KOPT-K1 (cell line): ENCODE data around the gene LRRC51.

Experiments used
- H3K27ac ChIP-seq: fragments of 200-600 bp; sonication (generic); 2 replicates; pipeline ENCODE4 v1.5.1; 2016; ENCODE audit warnings: antibody characterized with exemption, mild to moderate bottlenecking, low read depth, low read length; ENCODE audit not compliant: poor library complexity, severe bottlenecking
- H3K36me3 ChIP-seq: fragments of 200-600 bp; sonication (generic); 2 replicates; pipeline ENCODE4 v1.5.1; 2017; ENCODE audit warnings: antibody characterized with exemption, mild to moderate bottlenecking, low read length, moderate library complexity; ENCODE audit not compliant: insufficient read depth
- H3K9me3 ChIP-seq: fragments of 200-600 bp; sonication (generic); 2 replicates; pipeline ENCODE4 v1.5.1; 2017; ENCODE audit warnings: antibody characterized with exemption, low read length, mild to moderate bottlenecking; ENCODE audit not compliant: insufficient read depth, poor library complexity, severe bottlenecking

Gene LRRC51

DNA sequence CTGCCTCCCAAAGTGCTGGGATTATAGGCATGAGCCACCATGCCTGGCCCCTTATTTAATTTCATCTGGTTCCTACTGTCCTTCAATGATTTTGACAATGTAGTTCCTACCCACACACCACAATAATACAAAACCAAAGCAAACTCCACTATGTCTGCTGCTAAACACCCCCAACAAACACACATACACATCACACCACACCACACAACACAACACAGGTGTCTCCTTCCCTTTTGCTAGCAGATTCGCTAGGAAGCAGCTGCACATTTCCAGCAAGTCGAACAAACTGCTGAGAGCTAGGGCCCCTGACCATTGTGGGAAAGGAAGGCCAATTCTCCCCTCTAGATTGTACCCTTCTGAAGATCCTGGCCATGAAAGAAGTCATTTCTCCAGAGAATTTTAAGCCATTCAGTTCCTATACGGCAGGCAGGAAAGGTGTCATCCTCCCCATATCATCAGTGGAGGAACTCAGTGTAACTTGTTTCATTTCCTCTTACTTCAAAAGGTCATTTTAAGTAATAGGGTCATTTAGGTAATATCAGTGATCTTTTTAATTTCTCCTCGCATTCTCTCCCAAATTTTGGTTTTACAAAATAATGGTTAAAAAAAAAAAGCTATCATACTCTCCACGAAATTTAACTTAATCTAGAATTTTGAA is 18.8 kb upstream of the LRRC51 start:
- Histone ChIP-seq H3K9me3 (no peaks in the 10 kb centered on the region), H3K36me3 (peaks cover 88% of the 10 kb centered on the region), H3K27ac (no peak overlapping the region)

DNA sequence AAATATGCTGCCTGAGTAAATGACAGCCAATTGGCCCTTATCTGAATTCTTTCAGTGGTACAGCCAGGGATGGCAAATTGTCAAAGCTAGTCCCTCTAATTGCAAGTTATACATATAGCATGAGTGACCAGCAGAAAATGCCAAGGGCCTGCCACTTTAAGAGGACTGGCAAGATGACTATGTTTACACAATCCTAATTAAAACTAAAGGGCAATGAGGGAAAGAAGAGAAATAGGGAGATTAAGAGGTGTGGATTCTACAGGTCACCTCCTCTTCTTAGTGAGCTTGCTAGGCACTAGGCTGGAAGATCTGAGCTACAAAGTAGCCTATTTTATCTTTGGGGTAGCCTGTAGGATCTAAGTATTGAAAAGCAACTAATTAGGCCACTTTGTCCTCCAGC is 13.8 kb upstream of the LRRC51 start:
- no peaks in the 10 kb centered on the region for H3K9me3 ChIP-seq
- peaks cover 83% of the 10 kb centered on the region for H3K36me3 ChIP-seq
- H3K27ac ChIP-seq, result no peak overlapping the region

DNA sequence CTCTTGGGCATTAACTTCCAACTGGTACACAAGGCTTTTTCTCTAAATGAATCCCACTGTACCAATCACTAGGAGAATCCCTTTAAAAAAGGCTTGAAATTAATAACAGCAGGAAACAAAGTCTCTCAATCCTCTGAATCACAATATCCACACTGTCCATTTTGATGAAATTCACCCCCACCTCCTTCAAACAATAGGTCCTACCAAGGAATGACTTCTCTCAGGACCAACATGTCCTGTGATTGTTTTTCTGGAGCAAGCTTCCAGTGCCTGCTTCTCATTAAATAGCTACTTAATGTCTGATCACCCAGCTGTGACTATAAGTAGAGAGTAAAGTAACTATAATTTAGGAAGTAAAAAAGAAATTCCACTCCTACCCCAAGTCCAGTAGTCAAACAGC is 13.4 kb upstream of the LRRC51 start:
- Histone ChIP-seq H3K27ac (no peak overlapping the region), H3K36me3 (peaks cover 79% of the 10 kb centered on the region), H3K9me3 (no peaks in the 10 kb centered on the region)

DNA sequence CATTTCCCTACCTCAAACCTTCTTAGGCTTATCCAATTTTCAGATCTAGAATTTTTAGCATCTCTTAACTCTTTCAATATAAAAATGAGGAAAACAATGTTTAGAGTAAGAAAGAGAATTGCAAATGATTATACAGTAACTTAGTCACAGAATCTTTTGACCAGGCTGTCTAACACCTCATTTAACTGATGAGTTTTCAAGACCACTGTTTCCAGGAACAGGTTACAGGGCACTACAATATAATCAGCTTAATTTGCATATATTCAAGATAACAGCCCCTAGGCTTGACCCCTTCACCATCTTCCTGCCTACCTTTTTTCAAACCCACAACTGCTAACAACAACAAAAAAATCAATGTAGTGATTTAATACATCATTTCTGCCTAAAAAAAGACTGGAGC is 13.0 kb upstream of the LRRC51 start:
- peaks cover 75% of the 10 kb centered on the region for H3K36me3 ChIP-seq
- H3K9me3 ChIP-seq, result no peaks in the 10 kb centered on the region
- H3K27ac ChIP-seq, result no peak overlapping the region

DNA sequence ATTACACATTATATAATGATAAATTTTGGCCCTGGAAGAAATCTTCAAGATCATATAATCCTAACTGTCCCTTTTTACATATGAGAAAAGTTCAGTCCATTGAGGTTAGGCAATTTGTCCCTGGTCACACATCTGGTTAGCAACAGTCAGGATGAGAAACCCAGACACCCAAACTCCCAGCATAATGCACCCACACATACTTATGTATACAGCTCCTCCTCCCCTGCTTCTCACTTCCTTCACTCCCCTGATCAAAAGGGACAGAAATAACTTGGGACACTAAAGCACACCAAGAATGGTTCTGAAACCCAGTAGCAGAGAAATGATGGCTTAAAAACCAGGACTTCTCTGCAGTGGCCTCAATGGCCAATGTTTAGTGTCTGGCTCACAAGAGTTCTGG is 11.4 kb upstream of the LRRC51 start:
- Histone ChIP-seq H3K27ac (no peak overlapping the region), H3K36me3 (peaks cover 72% of the 10 kb centered on the region), H3K9me3 (no peaks in the 10 kb centered on the region)

DNA sequence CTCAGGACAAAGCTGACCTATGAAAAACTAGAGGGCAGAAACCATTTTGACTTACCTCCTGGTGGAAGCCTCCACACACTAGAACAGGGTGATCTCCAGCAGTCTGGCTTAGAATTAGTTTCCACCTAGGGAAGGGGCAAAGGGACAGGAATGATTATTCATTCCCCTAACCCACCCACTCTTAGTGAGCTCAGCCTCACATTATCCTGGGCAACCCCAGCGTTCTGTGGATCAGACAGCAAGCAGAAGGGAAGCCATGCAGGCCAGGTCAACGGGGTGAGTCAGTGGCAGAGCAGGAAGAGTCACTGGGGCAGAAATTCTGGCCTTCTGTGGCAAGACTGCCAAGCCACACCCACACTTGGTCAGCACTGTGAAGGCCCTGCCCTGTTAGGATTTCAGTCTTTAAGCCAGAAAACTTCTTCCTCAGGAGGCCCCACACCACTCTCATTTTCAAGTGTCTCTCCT is 10.8 kb upstream of the LRRC51 start:
- H3K36me3 ChIP-seq, result peaks cover 71% of the 10 kb centered on the region
- no peak overlapping the region for H3K27ac ChIP-seq
- H3K9me3 ChIP-seq, result no peaks in the 10 kb centered on the region

DNA sequence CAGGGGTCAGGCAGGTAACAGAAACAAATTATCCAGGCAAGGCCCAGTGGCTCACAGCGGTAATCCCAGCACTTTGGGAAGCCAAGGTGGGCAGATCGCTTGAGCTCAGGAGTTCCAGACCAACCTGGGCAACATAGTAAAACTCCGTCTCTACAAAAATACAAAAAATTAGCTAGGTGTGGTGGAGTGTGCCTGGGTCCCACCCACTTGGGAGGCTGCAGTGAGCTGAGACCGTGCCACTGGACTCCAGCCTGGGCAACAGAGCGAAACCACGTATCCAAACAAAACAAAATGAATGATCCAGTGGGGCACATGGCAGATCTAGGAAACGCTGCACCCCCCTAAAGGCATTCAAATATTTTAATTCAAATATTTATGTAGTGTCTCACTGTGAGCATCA is 10.2 kb upstream of the LRRC51 start:
- Histone ChIP-seq H3K9me3 (no peaks in the 10 kb centered on the region), H3K27ac (no peak overlapping the region), H3K36me3 (peaks cover 71% of the 10 kb centered on the region)

DNA sequence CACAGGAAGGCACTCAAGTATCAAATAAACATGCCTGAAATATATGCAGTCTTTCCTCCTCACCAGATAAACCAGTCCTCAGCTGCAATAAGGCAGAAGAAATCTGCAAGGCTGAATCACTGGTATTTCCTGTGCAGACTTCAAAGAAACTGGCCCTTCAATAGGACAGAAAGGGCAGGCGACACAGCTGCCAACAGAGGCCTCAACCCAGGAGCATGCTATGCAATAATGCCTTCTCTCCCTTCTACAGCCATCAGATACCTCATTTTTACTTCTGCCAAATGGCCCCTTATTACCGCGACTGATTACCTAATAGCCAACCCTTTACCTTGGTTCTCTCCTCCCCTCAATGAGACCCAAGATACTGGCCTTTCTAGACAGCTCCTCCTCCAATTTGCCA is 8.3 kb upstream of the LRRC51 start:
- Histone ChIP-seq H3K27ac (no peak overlapping the region), H3K36me3 (peaks cover 66% of the 10 kb centered on the region), H3K9me3 (no peaks in the 10 kb centered on the region)

DNA sequence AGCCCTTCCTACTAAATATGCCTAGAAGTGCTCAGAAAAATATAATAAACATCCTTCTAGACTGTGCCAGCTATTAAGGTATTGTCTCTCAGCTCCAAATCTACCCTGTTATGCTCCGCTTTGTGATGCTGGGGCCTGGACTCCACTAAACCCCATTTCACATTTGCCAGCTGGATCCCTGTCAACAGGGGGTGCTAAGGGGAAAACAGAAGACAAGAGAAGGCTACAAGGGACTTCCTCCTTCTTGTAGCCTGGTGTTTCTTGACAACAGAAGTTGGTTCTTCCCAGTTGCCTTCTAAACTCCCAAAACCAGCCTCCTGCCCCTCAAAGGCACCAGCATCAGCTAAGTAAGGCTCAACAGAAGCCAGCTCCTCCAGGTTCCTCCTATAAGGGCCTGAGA is 5.5 kb upstream of the LRRC51 start:
- H3K27ac ChIP-seq, result no peak overlapping the region
- peaks cover 41% of the 10 kb centered on the region for H3K36me3 ChIP-seq
- no peaks in the 10 kb centered on the region for H3K9me3 ChIP-seq

DNA sequence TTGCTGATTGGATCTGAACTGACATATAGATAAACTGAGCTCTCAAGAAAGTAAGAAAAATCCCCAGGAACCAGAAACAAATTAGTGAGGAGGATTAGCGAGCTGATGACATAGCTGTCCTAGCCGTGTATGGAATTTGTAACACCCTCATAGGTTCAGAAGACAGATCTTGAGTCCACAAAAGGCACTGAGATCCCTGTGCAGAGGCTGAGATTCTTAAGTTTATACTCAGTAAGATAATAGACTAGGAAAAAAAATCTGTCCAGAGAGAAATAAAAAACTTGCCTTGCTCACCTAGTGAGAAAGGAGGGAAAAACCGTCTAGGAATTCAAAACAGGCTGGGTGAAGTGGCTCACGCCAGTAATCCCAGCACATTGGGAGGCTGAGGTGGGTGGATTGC is 4.9 kb upstream of the LRRC51 start:
- no peaks in the 10 kb centered on the region for H3K9me3 ChIP-seq
- H3K36me3 ChIP-seq, result peaks cover 36% of the 10 kb centered on the region
- H3K27ac ChIP-seq, result no peak overlapping the region

DNA sequence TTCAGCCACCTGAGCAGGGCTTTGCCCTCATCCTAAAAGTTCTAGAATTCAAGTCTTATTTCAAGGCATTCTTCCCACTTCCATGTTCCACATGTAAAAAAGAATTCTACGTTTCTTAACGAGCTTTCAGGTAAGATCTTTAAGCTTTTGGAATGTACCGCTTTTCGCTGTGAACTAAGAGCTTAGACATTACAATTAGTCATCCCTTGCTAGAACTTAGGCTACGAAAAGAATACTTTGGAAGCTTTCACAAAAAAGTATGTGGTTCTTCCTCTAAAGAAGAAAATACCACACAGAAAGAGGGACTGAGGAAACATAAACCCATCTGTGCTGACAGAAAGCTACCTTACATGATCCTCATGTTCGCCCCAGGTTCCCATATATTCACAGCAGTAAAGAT is 2.2 kb upstream of the LRRC51 start:
- Histone ChIP-seq H3K9me3 (no peaks in the 10 kb centered on the region), H3K27ac (peak overlapping the region; percentile 82), H3K36me3 (peaks cover 31% of the 10 kb centered on the region)

DNA sequence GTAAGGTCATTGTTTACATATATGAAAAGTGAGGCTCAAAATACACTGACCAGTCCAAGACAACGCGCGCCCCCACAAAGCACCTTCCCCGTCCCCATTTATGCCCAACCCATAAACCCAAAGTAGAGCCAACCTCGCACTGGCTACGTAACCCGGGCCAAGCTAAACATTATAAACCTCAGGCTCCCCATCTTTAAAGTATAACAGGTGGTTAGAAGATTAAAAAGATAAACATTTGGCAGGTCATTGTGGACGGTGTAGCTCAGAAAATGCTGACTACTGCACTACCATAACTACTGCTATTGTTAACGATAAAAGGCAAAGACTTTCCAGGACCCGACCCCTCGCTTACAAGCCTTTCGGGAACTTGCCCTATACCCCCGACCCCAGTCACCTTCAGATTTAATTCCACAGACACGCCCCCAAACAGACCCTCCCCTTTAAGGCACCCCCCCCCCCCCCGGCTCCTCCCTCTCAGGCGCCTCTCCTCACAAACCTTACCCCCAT is 778 bp upstream of the LRRC51 start:
- peak overlapping the region; percentile 82 for H3K27ac ChIP-seq
- peaks cover 19% of the 10 kb centered on the region for H3K36me3 ChIP-seq
- H3K9me3 ChIP-seq, result no peaks in the 10 kb centered on the region

DNA sequence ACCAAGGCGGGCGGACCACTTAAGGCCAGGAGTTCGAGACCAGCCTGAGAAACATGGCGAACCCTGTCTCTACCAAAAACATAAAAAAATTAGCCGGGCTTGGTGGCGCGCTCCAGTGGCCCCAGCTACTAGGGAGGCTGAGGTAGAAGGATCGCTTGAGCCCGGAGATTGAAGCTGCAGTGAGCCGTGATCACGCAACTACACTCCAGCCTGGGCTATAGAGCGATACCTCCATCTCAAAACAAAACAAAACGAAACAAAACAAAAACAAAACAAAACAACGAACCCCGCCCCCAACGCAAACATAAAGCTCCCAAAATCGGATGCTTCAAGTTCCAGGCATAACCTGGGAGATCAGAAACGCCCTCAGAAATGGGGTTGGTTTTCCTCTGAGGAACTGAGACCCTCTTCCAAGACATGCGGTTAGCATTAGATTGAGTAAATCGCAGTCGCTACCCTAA is 564 bp downstream of the LRRC51 start:
- Histone ChIP-seq H3K9me3 (no peaks in the 10 kb centered on the region), H3K36me3 (peaks cover 7% of the 10 kb centered on the region), H3K27ac (peak overlapping the region; percentile 82)

DNA sequence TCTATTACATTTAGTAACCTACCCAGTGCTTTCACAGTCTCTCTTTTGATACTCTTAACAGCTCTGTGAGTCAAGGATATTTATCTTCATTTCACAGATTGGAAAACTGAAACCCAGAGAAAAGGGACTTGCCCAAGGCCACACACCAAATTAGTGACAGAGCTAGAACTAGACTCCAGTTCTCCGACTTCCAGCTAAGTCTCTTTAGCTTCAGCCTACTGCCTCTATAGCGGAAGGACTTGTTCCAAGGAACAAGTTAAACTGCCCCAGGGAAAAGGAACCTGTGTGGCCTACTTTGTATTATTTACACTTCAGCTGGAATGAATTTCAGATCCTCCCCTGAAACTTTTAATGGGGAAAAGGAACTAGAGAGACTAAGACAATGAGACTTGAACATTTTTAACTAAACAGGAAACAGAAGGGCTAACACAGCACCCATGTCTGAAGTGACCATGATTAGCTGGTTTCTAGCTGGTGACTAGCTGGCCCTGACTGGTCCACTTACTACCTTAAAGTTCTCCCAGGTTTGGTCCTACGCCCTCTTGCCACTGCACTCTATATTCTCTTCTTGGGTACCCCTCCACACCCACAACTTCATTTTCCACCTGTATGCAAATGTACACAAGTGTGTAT is 1.3 kb downstream of the LRRC51 start:
- Histone ChIP-seq H3K36me3 (no peaks in the 10 kb centered on the region; the same call in 1 of the 2 replicates), H3K9me3 (no peaks in the 10 kb centered on the region), H3K27ac (no peak overlapping the region)

DNA sequence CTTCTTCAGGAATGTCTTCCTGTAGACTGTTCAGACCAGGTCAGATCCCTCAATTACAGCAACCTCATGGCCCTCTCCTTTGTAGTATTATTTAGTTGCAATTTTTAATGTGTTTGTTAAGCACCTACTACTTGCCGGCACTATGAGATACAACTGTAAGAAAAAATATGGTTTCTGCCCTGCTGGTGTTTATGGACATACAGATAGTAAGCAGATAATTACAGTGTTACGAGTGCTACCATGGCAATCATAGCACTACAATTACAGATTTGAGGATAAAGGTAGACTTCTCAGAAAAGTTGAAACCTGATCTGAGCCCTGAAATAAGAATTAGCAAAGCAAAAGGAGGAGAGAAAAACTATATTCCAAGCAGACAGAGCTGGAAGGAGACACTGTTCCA is 2.8 kb downstream of the LRRC51 start:
- H3K9me3 ChIP-seq, result no peaks in the 10 kb centered on the region
- H3K27ac ChIP-seq, result no peak overlapping the region
- H3K36me3 ChIP-seq, result peaks cover 6% of the 10 kb centered on the region; the same call in 1 of the 2 replicates

DNA sequence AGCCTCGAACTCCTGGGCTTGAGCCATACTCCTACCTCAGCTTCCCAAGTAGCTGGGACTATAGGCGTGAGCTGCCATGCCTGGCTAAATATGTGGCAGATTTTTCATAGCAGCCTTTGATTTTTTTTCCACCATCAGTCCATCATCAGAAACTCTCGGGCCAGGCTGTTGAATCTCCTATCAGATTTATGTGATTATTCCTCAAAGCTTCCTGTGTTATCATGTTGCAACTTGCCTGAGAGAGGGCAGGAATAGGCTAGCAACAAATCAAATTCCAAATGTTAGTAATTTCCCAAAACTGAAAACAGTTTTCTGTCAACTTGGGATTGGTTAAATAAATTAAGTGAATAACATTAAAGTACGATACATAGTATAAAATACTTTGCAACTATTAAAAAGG is 3.4 kb downstream of the LRRC51 start:
- Histone ChIP-seq H3K27ac (no peak overlapping the region), H3K9me3 (no peaks in the 10 kb centered on the region), H3K36me3 (peaks cover 13% of the 10 kb centered on the region)
